RKO (cell line): ENCODE data around the gene PARP15.
"Not testable (repeated sequence)": the region's sequence is repeated elsewhere in the genome, so short reads cannot be mapped to it uniquely, and the experiment has no call there.

ENCODE experiments used
- DNase-seq: peaks from one replicate; pipeline ENCODE4 v3.0.0-alpha.2; 2016; ENCODE audit warnings: low spot score

Gene PARP15

DNA sequence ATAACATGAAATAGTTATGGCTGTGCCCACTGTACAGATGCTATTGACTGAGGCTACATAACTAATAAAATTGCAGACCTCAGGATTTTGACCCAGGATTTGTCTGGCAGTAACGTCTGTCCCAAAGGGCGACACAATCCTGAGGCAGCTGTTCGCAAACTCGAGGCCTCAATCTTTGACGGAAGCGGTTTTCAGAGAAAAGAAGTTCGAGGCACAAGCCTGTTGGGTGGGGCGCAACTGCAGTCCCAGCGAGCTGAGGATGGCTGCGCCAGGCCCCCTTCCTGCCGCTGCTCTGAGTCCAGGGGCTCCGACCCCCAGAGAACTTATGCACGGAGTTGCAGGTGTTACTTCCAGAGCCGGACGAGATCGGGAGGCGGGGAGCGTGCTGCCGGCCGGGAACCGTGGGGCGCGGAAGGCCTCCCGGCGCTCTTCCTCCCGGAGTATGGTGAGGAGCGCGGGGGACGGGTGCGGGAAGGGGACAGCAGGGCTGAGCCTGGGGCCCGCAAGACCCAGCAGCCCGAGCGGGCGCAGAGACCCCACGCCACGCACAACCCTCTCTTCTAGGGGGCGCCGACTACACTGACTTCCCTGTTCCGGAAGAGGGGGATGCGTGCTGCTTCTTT lies at the start of gene PARP15:
TSS of gene PARP15 (plus strand) at position 242 of the 623 bp plus-strand sequence. CDS start at position 260, 18 bp downstream.
- no peak for DNase-seq

- DNase-seq = no peak
These were observed 47.3 kb upstream of the PARP15 start for GRCh38 chr3:122530164-122530563.

GRCh38 chr3:122533480-122533879 lies 44.0 kb upstream of the PARP15 start:
- no peak for DNase-seq

GRCh38 chr3:122533931-122534334 lies 43.5 kb upstream of the PARP15 start:
- DNase-seq = peak; percentile 80

- DNase-seq = no peak
These were observed 41.4 kb upstream of the PARP15 start for GRCh38 chr3:122535964-122536631.

DNA sequence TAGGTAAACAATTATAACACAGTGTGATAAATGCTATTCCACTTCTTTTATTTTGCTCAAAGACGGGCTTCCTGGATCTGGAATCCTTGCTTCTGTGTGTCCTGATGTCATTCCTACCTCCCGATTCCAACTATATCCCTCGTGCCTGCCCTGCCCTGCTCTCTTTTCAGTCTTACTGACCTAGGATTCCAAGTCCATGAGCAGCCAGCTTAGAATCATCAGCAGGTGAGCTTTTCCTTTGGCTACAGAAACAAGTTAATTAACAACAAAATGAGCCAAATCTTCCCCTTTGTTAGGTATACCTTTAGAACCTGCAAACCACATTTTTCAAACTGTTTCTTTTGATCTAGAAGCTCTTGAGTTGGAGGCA lies 40.8 kb upstream of the PARP15 start:
- no peak for DNase-seq

- DNase-seq = no peak
These were observed 38.4 kb upstream of the PARP15 start for GRCh38 chr3:122538956-122539490.

DNA sequence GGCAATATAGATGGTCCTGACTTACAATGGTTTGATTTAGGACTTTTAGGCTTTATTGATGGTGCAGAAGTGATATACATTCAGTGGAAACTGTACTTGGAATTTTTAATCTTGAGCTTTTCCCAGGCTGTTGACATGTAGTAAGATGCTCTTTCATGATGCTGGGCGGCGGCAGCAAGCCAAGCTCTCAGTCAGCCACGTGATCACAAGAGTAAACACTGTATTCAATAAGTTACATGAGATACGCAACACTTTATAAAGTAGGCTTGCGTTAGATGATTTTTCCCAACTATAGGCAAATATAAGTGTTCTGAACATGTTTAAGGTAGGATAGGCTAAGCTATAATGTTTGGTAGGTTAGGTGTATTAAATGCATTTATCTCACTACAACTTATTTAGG lies 31.3 kb upstream of the PARP15 start:
- no peak for DNase-seq

GRCh38 chr3:122548076-122548475 lies 29.4 kb upstream of the PARP15 start:
- DNase-seq = no peak

DNA sequence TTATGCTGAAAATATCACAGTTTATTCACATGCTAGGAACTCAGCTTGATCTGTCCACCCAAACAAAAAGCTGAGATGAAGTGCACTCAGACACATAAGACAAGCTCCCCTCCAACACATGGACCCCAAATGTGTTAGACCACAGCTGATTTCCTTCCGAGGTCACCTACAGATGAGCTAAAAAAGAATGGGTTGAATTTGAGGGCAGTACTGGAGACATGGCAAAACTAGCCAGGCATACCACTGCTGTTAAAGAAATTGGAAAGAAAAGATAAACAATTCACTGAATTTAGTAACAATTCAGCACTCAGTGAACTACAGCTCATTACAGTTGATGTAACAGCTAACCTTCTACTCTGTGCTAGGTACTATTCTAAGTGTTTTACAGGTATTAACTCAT lies 28.8 kb upstream of the PARP15 start:
- DNase-seq = no peak

DNA sequence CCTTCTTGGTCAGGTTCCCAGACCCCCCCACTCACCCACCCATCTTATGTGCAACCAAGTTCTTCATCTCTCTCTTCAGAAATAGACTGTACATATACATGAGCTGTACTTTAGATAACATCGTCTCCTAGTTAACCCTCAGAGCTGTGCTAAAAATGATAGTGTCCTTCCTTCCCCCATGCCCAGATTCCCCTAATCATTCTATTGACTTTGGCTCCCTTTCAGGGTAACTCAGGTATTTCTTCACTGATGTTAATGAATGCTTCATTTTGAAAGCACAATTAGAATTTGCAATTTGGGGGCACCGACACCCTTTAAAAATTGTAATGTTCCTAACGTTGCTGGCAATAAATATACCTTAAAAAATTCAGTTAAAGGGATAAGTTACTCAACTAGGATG lies 24.3 kb upstream of the PARP15 start:
- no peak for DNase-seq

GRCh38 chr3:122555275-122556071 lies 22.0 kb upstream of the PARP15 start:
- DNase-seq = no peak

- DNase-seq = no peak
These were observed 20.1 kb upstream of the PARP15 start for GRCh38 chr3:122557356-122557755.

GRCh38 chr3:122558605-122559004 lies 18.8 kb upstream of the PARP15 start:
- no peak for DNase-seq

DNA sequence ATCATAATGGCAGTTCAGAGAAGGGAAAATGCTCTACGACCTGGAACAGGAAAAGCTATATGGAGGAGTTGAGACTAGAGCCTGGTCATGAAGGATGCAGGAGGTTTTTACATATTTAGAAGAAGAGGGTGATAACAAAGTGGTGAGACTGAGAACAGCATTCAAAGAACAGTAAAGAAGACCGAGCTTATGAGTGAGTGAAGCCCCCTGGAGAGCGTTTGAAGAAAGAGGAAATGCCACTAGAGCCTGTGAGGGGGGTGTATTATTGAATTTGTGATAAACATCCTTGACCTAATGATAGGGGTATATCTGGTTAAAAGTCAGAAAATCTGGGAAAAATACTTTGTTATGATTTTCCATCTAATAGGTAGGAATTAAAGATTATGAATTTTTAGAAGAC lies 17.5 kb upstream of the PARP15 start:
- no peak for DNase-seq

- peak; percentile 77 for DNase-seq
These were observed 16.8 kb upstream of the PARP15 start for GRCh38 chr3:122560680-122561079.

DNA sequence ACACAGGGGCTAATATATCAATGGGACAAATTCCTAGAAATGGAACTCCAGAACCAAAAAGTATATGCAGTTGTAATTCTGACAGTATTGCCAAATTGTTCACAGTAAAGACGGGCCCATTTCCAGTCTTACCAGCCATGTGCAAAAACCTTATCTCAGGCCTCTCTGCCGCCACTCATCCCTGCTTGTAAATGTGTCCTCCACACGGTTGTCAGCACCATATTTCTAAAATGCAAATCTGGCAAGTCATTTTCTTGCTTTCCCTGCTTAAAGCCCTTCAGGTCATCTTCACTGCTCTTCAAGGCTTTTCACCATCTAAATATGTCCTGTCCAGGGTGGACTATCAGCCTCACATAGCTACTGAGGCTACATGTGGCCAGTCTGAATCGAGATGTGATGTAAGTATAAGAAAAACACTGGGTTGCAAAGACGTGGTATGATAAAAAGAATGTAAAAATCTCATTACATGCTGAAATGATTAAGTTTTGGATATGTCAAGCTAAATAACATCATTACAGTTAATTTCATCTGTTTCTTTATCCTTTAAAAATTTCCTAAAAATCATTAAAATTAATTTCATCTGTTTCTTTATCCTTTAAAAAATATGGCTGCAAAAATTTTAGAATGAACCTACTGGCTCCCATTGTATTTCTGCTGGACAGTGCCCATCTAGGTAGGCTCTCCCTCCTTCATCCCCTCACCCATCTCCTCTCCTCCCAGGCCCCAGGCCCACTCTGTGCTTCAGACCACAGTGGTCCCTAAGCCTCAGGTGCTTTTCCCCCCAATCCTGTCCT lies 14.3 kb upstream of the PARP15 start:
- DNase-seq = no peak

GRCh38 chr3:122563717-122564025 lies 13.8 kb upstream of the PARP15 start:
- DNase-seq = no peak

DNA sequence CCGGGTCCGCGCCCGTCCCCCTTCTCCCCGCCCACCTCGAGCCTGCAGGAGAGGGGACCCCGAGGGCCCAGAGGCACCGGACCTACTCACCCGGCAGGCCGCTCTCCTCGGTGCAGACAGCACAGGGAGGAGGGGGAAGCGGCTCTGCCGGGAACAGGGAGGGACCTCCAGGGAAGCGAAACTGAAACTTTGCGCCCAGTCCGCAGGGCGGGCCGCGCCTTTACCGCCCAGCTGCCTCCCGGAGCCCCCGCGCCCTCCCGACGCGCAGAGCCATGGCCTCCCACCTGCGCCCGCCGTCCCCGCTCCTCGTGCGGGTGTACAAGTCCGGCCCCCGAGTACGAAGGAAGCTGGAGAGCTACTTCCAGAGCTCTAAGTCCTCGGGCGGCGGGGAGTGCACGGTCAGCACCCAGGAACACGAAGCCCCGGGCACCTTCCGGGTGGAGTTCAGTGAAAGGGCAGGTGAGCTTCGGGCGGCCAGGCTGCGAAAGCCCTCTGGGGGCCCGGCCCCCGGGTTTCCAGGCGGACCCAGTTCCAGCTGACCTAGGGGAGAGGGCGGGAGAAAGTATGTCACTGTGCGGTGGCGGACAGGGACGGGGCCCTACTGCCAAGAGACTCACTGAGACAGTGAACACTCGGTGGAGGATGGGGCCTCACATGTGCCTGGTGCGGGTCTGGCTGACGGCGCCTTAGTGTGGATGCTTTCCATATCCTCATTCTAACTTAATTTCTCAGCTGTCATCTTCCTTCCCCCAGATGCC lies 13.1 kb upstream of the PARP15 start, which contains the start of the genes DTX3L and PARP9:
TSS of gene DTX3L (plus strand) at position 184 of the 758 bp plus-strand sequence. CDS start at position 273, 89 bp downstream.
TSS of gene PARP9 (minus strand) at position 146 of the 758 bp plus-strand sequence. CDS start 4,680 bp downstream, outside the sequence.
- peak; percentile 77 for DNase-seq

GRCh38 chr3:122568131-122568530 lies 9.3 kb upstream of the PARP15 start:
- DNase-seq = not testable (repeated sequence)

DNA sequence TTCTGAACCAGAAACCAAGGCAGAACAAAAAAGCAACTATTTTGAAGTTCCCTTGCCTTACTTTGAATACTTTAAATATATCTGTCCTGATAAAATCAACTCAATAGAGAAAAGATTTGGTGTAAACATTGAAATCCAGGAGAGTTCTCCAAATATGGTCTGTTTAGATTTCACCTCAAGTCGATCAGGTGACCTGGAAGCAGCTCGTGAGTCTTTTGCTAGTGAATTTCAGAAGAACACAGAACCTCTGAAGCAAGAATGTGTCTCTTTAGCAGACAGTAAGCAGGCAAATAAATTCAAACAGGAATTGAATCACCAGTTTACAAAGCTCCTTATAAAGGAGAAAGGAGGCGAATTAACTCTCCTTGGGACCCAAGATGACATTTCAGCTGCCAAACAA lies 8.7 kb upstream of the PARP15 start:
- DNase-seq = no peak
